ENCODE results near the gene DCAF8L2.
"Not testable (repeated sequence)": the region's sequence is repeated elsewhere in the genome, so short reads cannot be mapped to it uniquely, and the experiment has no call there.

Gene DCAF8L2

GRCh38 chrX:27728291-27728690 lies 138.1 kb downstream of the DCAF8L2 start:
- no peak for DNase-seq
- Histone ChIP-seq H3K27me3 (no peaks in the 10 kb centered on the region), H3K36me3 (no peaks in the 10 kb centered on the region), H3K4me3 (ENCODE audit: low read depth, low read length) (no peak overlapping the region), H3K9me3 (no peaks in the 10 kb centered on the region), H3K4me1 (no peaks in the 10 kb centered on the region)
- TF ChIP-seq CTCF (IDR thresholded peaks at IDR 0.05; ENCODE audit: low read depth, low read length), result no peak

- DNase-seq, result no peak
- Histone ChIP-seq H3K4me3 (ENCODE audit: low read depth, low read length) (no peak overlapping the region), H3K27me3 (no peaks in the 10 kb centered on the region), H3K36me3 (no peaks in the 10 kb centered on the region), H3K4me1 (no peaks in the 10 kb centered on the region), H3K9me3 (no peaks in the 10 kb centered on the region)
- TF ChIP-seq CTCF (IDR thresholded peaks at IDR 0.05; ENCODE audit: low read depth, low read length), result no peak
Measured at GRCh38 chrX:27731962-27732361, 141.8 kb downstream of the DCAF8L2 start.

GRCh38 chrX:27735914-27736313 lies 145.8 kb downstream of the DCAF8L2 start:
- H3K4me3 ChIP-seq (ENCODE audit: low read depth, low read length), result no peak overlapping the region
- no peaks in the 10 kb centered on the region for H3K9me3 ChIP-seq
- no peaks in the 10 kb centered on the region for H3K4me1 ChIP-seq
- TF ChIP-seq CTCF (IDR thresholded peaks at IDR 0.05; ENCODE audit: low read depth, low read length), result no peak
- H3K27me3 ChIP-seq, result no peaks in the 10 kb centered on the region
- H3K36me3 ChIP-seq, result no peaks in the 10 kb centered on the region
- DNase-seq, result no peak

- no peak for TF ChIP-seq CTCF (IDR thresholded peaks at IDR 0.05; ENCODE audit: low read depth, low read length)
- Histone ChIP-seq H3K9me3 (no peaks in the 10 kb centered on the region), H3K27me3 (no peaks in the 10 kb centered on the region), H3K36me3 (no peaks in the 10 kb centered on the region), H3K4me3 (ENCODE audit: low read depth, low read length) (no peak overlapping the region), H3K4me1 (no peaks in the 10 kb centered on the region)
- DNase-seq, result no peak
Measured at GRCh38 chrX:27740933-27741332, 150.8 kb downstream of the DCAF8L2 start.

GRCh38 chrX:27743521-27743920 lies 153.4 kb downstream of the DCAF8L2 start:
- not testable (repeated sequence) for H3K9me3 ChIP-seq; H3K4me3 ChIP-seq (ENCODE audit: low read depth, low read length); H3K36me3 ChIP-seq; H3K4me1 ChIP-seq; H3K27me3 ChIP-seq; DNase-seq

- no peak for TF ChIP-seq CTCF (IDR thresholded peaks at IDR 0.05; ENCODE audit: low read depth, low read length)
- DNase-seq, result no peak
- no peaks in the 10 kb centered on the region for H3K36me3 ChIP-seq
Measured at GRCh38 chrX:27746516-27746915, 156.4 kb downstream of the DCAF8L2 start.

GRCh38 chrX:27750298-27750697 lies 160.2 kb downstream of the DCAF8L2 start:
- not testable (repeated sequence) for H3K36me3 ChIP-seq; DNase-seq; H3K27me3 ChIP-seq; H3K4me3 ChIP-seq (ENCODE audit: low read depth, low read length); H3K4me1 ChIP-seq; H3K9me3 ChIP-seq

More at GRCh38 chrX:27746516-27746915, 156.4 kb downstream of the DCAF8L2 start:
- Histone ChIP-seq H3K4me1 (no peaks in the 10 kb centered on the region), H3K27me3 (no peaks in the 10 kb centered on the region), H3K4me3 (ENCODE audit: low read depth, low read length) (no peak overlapping the region), H3K9me3 (no peaks in the 10 kb centered on the region)

All from BE2C (cell line).